Measurements from ENCODE around the gene RRAS2.
"Not testable (repeated sequence)": the region's sequence is repeated elsewhere in the genome, so short reads cannot be mapped to it uniquely, and the experiment has no call there.

Gene RRAS2

DNA sequence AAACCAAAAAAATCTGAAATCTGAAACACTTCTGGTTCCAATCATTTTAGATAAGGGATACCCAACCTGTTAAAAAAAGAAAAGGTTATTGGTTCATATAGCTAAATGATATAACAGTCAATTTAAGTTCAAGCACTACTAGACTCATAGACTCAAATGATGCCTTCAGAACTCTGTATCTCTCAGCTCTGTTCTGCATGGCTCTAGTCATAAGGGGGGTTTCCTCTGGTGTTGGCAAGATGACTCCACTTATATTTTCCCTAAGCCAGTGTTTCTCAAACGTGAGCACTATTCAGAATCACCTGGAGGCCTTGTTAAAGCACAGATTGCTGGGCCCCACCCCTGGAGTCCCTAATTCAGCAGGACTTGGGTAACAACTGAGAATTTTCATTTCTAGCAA lies 11.5 kb upstream of the RRAS2 start:
- no peak for DNase-seq

DNA sequence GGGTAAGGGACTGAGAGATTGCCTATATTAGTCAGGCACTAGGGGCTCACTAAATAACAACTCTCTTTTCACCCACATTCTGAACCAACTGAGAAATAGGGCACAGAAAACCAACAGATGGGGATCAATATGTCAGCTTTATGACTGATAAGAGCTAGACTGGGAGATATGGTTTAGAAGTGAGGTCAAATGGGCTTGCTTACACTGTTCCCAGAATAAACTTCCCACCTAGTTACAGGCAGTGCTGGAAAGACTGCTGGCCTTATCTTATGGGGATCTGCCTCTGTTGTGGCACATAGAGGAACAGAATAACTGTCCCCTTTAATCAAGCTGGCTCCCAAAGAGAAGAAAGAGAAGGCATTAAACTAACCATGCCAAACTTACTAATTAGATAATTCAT lies 10.6 kb upstream of the RRAS2 start:
- no peak for DNase-seq

GRCh38 chr11:14366936-14367335 lies 8.0 kb upstream of the RRAS2 start:
- DNase-seq: no peak

DNA sequence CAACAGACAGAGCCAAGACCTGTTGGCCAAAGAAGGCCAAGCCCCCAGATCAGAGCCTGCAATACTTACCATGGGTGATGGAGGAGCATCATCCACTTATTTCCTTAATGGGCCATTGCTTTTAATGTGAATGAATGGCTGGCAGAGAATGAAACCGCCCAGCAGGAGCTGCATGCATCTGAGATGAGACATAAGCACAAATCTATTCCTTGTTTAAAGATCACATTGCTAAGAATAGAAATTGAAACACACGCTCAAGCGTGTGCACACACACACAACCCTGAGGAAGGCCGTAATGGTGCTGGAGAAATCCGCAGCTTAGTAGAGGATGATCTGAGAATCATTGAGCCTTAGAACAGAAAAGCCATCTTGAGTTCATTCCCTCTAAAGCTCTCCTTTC lies 5.3 kb upstream of the RRAS2 start:
- DNase-seq: no peak

- no peak for DNase-seq
Observed at GRCh38 chr11:14362611-14363010, 3.6 kb upstream of the RRAS2 start.

DNA sequence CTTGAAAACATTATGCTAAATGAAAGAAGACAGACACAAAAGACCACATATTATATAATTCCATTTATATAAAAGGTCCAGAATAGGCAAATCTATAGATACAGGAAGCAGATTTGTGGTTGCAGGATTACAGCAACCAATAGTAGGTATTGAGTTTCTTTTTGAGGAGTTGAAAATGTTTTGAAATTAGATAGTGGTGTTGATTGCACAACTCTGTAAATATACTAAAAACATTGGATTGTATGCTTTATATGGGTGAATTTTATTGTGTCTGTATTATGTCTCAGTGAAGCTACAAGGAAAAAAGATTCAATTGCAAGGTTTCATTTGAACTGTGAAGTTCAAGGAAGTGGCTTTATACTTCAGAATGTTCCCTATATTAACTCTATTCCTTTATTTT lies 3.0 kb upstream of the RRAS2 start:
- DNase-seq: no peak

DNA sequence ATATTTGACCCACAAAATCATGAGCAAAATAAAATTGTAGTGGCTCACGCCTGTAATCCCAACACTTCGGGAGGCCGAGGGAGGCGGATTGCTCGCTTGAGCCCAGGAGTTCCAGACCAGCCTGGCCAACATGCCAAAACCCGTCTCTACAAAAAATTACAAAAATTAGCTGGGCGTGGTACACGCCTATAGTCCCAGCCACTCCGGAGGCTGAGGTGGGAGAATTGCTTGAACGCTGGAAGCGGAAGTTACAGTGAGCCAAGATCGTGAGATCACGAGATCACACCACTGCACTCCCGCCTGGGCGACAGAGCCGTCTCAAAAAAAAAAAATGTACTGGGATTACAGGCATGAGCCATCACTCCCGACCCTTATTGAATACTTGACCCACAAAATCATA lies 2.0 kb upstream of the RRAS2 start:
- no peak for DNase-seq

DNA sequence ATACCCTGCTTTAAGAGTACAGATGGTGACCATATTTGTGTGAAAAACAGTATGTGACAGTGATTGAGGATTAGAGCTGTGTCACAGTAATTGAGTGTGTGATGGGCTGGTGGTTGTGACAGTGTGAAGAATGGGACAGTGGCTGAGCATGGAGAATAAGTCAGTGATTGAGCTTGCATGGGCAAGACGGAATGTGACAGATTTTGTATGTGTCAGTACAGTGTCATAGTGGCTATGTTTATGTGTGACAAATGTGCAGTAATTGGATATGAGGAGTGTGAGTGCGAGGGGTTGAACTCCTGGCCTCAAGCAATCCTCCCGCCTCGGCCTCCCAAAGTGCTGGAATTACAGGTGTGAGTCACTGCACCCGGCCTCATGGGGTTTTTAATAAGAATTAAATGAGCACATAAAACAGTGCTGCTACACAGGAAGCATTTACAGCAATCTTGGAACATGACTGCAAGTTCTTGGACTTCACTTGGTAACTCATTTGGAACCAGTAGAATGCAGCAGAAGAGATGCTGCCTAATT lies 583 bp upstream of the RRAS2 start:
- no peak for DNase-seq

DNA sequence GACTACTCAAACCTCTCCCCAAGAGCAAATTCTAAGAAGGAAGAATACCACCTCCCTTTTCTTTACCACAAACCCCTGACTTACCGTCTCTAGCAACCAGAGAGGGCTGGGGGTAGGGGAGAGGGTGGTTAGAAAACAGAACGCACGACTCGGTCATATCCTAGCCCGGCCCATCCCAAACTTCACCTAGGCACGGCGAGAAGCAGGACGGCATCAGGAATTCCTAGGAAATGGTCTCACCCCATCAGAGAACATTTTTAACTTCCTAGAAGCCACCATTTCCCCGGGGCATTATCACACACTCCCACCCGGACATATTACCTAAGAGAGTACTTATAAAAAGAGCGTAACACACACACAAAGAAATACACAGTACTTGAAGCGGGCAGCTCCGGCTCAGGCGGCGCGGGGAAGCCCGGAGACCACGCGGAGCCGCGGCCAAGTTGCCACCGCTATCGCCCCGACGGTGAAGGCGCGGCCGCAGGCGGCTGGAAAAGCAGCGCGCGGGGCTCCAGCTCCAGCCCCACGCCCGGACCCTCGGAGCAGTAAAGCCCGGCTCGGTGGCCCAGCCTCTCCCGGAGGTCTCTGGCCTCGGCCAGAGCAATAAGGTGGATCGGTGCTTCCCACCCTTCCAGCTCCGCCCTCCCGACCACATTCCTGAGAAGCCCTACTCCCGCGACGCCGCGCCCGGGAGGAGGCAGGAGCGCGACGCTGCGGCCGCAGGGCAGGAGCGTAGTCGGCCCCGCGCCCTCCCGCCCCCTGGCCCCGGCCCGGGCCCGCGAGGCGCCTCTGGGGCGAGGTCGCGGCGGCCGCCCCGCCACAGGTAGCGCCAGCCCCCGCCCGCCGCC lies 878 bp downstream of the RRAS2 start:
- DNase-seq: no peak

DNA sequence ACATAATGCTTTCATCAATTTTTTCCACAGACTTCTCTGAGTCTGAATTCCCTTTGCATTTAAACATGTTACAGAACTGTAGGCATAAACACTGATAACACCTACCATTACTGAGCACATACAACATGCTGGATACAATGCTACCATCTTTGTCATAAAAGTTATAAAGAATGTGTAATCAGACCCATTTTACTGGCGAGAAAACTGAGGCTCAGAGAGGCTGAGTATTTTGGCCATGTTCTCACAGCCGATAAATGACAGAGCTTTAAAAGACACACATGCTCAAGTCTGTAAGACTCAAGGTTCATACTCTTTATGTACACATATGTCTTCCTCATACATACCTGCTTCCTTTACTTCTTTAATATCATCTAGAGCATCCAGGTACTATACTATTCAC lies 2.6 kb downstream of the RRAS2 start:
- no peak for DNase-seq

DNA sequence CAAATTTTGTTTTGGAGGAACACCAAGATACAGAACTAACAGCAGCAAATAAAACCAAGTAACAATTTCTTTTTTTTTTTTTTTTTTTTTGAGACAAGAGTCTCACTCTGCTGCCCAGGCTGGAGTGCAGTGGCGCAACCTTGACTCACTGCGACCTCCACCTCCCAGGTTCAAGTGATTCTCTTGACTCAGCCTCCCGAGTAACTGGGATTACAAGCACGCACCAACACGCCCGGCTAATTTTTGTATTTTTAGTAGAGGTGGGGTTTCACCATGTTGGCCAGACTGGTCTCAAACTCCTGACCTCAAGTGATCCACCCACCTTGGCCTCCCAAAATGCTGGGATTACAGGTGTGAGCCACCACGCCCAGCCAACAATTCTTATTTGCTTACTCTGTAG lies 4.4 kb downstream of the RRAS2 start:
- not testable (repeated sequence) for DNase-seq

- no peak for DNase-seq
Observed at GRCh38 chr11:14350716-14351238, 8.2 kb downstream of the RRAS2 start.

- DNase-seq: no peak
Observed at GRCh38 chr11:14350215-14350614, 8.8 kb downstream of the RRAS2 start.

- DNase-seq: no peak
Observed at GRCh38 chr11:14347991-14348390, 11.0 kb downstream of the RRAS2 start.

- no peak for DNase-seq
Observed at GRCh38 chr11:14347494-14347893, 11.5 kb downstream of the RRAS2 start.

DNA sequence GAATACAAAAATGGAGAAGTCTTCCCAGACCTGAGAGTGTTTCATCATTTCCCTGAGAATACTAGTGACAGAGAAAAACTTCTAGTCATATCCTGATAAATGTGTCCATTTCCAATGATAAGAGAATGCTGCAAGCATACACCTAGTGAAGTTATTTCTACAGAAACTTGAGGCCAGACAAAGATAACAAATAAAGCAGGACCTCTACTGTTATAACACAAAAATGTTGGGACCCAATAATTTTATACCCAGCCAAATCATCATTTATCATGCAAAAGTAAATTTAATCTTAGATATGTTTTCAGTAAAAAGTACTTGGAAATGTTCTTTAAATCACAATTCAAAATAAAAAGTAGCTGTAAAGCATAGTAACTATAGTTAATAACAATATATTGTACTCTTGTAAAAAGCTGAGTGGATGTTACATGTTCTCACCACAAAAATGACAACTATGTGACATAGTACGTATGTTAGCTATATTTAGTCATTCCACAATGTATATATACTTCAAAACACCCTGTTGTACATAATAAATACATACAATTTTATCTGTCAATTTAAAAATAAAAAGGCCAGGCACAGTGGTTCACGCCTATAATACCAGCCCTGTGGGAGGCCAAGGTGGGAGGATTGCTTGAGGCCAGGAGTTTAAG lies 12.6 kb downstream of the RRAS2 start:
- no peak for DNase-seq

DNA sequence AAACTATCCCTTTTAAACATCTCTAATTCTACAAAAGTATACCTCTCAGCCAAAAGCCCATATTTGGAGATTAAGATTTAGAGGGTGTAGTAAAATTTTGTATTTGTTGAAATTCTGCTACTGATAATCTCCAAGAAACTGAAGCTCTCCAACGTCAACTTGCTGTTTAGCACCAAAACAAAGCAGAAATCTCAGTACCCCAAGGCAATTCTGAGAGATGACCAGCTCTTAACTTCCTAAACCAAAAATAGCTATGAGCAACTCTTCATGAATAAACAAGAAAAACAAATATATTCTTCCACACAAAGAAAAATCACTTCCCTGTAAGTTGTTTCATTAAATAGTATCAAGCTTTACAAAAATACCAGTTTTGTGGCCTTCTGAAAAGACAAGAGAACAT lies 13.3 kb downstream of the RRAS2 start:
- DNase-seq: no peak

DNA sequence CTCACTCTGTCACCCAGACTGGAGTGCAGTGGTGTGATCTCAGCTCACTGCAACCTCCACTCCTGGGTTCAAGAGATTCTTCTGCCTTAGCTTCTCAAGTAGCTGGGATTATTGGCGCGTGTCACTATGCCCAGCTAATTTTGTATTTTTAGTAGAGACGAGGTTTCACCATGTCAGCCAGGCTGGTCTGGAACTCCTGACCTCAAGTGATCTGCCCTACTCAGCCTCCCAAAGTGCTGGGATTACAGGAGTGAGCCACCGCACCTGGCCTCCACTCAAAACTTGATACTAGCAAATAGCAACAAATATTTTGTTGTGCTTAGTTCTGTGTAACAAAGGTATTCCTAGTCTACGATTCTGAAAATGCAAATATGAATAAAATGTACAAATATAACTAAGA lies 14.0 kb downstream of the RRAS2 start:
- DNase-seq: not testable (repeated sequence)

GRCh38 chr11:14342906-14343305 lies 16.1 kb downstream of the RRAS2 start:
- no peak for DNase-seq

DNA sequence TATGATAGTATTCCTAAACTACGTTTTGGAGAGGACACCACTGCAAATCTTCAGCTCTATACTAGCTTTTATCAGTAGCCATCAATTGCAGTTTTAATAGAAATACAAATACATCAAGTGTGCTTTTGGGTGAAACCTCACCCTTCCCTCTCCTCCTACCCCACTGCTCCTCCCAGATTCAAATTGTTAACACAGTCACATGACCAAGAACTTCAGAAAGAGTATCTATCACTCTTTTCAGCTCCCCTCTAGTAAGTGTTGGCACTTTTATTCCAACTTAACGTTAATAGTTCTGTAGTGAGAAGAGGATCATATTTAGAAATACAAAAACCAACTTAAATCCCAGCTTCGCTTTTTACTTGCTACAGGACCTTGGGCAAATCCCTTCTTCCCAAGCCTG lies 17.0 kb downstream of the RRAS2 start:
- no peak for DNase-seq

DNA sequence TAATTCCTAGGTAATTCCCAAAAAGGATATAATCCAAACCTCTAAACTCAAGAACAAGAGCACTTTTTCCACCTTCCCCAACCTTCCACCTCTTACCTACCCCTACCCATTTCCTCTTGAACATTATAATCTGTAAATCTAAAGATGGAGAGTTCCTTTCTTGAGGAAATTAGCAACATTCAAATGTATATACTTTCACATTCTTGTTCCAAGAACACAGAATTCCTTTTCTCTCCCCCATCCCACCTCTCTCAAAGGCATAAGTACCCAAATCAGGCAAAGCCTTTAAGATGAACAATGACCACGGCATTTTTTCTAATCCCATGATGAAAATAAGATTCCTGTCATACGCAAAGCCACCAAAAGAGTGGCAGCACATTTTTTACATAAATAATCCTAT lies 18.3 kb downstream of the RRAS2 start:
- no peak for DNase-seq

- DNase-seq: no peak
Observed at GRCh38 chr11:14339356-14339755, 19.6 kb downstream of the RRAS2 start.

DNA sequence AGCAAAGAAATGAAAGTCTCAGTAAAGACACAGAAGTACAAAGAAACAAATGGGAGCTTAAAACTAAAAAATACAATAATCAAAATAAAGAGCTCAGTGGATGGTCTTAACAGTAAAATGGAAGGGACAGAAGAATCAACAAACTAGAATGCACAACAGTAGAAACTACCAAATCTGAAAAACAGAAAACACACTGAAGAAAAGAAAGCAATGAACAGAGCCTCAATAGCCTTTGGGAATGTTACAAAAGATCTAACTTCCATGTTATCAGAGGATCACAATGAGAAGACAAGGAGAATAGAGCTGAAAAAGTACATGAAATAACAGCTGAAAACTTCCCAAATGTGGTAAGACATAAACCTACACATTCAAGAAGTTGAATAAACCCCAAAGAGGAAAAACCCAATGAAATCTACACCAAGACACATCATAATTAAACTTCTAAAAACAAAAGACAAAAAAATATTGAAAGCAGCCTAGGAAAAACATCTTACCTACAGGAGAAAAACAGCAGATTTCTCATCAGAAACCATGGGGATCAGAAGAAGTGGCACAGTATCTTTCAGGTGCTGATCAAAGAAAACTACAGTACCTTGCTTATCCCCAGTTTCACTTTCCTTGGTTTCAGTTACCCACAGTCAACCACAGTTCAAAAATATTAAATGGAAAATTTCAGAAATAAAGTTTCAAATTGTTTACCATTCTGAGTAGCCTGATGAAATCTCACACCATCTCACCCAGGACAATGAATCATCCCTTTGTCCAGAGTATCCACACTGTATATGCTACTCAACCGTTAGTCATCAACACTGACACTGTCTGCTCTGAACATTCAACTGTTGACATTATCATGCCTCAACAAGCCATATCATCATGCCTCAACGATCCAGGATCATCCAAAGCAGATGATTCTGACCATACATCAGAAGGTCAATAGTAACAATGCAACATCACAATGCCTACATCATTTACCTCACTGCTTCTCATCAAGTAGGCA lies 22.2 kb downstream of the RRAS2 start:
- DNase-seq: no peak

Measured in midbrain (tissue), 1 donor.